A673 (cell line): ENCODE results near the gene SFMBT2. TPM values are rescaled to one million over a fixed set of nuclear protein-coding genes. Genes with fewer than 3 reads are reported as not detected.
"Not testable (repeated sequence)": the region's sequence is repeated elsewhere in the genome, so short reads cannot be mapped to it uniquely, and the experiment has no call there.

Experiments
- BruUV-seq: library from RNA; stranded (reverse); fragments of 400-500 nt; replicated peaks from 2 replicates; lab custom pipeline; 2021; lab: Mats Ljungman, UMichigan
- CTCF ChIA-PET: fragments of 300-600 bp; sonication (Branson Sonifier 250); formaldehyde crosslinking; loops from one replicate; lab custom pipeline; 2022; ENCODE audit warnings: antibody characterized with exemption; lab: Charles Lee
- POLR2A ChIA-PET: fragments of 300-600 bp; sonication (Branson Sonifier 250); formaldehyde crosslinking; loops from one replicate; lab custom pipeline; 2022; ENCODE audit warnings: antibody characterized with exemption; ENCODE audit not compliant: low non-redundant PET; lab: Charles Lee
- DNase-seq: peaks from one replicate; pipeline ENCODE4 v3.0.0-alpha.2; 2015; ENCODE audit warnings: low spot score
- H3K27ac ChIP-seq: fragments of 200-600 bp; sonication (generic); 2 replicates; pipeline ENCODE4 v1.5.1; 2016; ENCODE audit warnings: mixed run types, low read depth, mild to moderate bottlenecking, mixed read lengths, antibody characterized with exemption, low read length; ENCODE audit not compliant: poor library complexity, severe bottlenecking
- H3K27me3 ChIP-seq: fragments of 200-600 bp; sonication (generic); replicated peaks from 2 replicates; pipeline ENCODE4 v1.6.1; 2017; ENCODE audit warnings: mixed run types, low read depth, mild to moderate bottlenecking, mixed read lengths, antibody characterized with exemption, low read length; ENCODE audit not compliant: insufficient read depth, poor library complexity
- H3K36me3 ChIP-seq: fragments of 200-600 bp; sonication (generic); 2 replicates; pipeline ENCODE4 v1.6.1; 2016; ENCODE audit warnings: mixed run types, mild to moderate bottlenecking, mixed read lengths, antibody characterized with exemption, low read length; ENCODE audit not compliant: insufficient read depth, poor library complexity, severe bottlenecking
- H3K4me1 ChIP-seq: fragments of 200-600 bp; sonication (generic); 2 replicates; pipeline ENCODE4 v1.6.1; 2017; ENCODE audit warnings: mixed run types, mild to moderate bottlenecking, mixed read lengths, antibody characterized with exemption, low read length; ENCODE audit not compliant: insufficient read depth, poor library complexity, severe bottlenecking
- H3K4me3 ChIP-seq: fragments of 200-600 bp; sonication (generic); 2 replicates; pipeline ENCODE4 v1.5.1; 2016; ENCODE audit warnings: low read depth, mixed run types, mild to moderate bottlenecking, mixed read lengths, low read length; ENCODE audit not compliant: poor library complexity, severe bottlenecking
- H3K9me3 ChIP-seq: fragments of 200-600 bp; sonication (generic); 2 replicates; pipeline ENCODE4 v1.6.1; 2016; ENCODE audit warnings: mixed run types, low read depth, mild to moderate bottlenecking, mixed read lengths, antibody characterized with exemption, low read length; ENCODE audit not compliant: poor library complexity, severe bottlenecking
- CTCF ChIP-seq: fragments of 300-800, 200-600 bp; sonication (generic); conservative IDR thresholded peaks from 2 replicates; pipeline ENCODE4 v1.5.1; 2017; ENCODE audit warnings: low read depth, mild to moderate bottlenecking, antibody characterized with exemption, low read length, moderate library complexity, mixed read lengths
- EZH2 ChIP-seq: fragments of 200-600 bp; sonication (generic); IDR thresholded peaks from 2 replicates; pipeline ENCODE4 v1.6.1; 2017; ENCODE audit warnings: borderline replicate concordance, low read depth, mild to moderate bottlenecking, mixed read lengths, antibody characterized with exemption, low read length; ENCODE audit not compliant: poor library complexity, severe bottlenecking
- intact Hi-C: fragments of 100-400 bp; cut with micrococcal nuclease; formaldehyde crosslinking; loops from one replicate; pipeline ENCODE4 v1.10.0; 2022; ENCODE audit not compliant: unreplicated experiment
- total RNA-seq: library from RNA; stranded (reverse); gene quantifications from 2 replicates; pipeline ENCODE4 v1.2.3, GENCODE V29; 2021

The SFMBT2 gene
- total RNA-seq, 1 experiment from 2014 or later = 8.2 TPM

- BruUV-seq = no TSS peak
- intact Hi-C loops = no loop called here
These were observed 224.3 kb downstream of the SFMBT2 start for GRCh38 chr10:7186387-7187018.

GRCh38 chr10:7185367-7185690 lies 225.5 kb downstream of the SFMBT2 start:
- H3K27me3 ChIP-seq = peaks cover 26% of the 10 kb centered on the region
- no peaks in the 10 kb centered on the region for H3K4me1 ChIP-seq
- no peak for DNase-seq
- TF ChIP-seq EZH2 (no peak), CTCF (no peak)
- no TSS peak for BruUV-seq
- ChIA-PET POLR2A (no interaction called here), CTCF (no interaction called here)
- H3K36me3 ChIP-seq = no peaks in the 10 kb centered on the region
- no peak overlapping the region for H3K27ac ChIP-seq
- intact Hi-C loops = no loop called here
- no peak overlapping the region for H3K4me3 ChIP-seq
- no peaks in the 10 kb centered on the region for H3K9me3 ChIP-seq

More at GRCh38 chr10:7186387-7187018, 224.3 kb downstream of the SFMBT2 start:
- Histone ChIP-seq H3K36me3 (no peaks in the 10 kb centered on the region), H3K4me1 (no peaks in the 10 kb centered on the region), H3K27ac (no peak overlapping the region), H3K9me3 (no peaks in the 10 kb centered on the region), H3K4me3 (no peak overlapping the region), H3K27me3 (peaks cover 26% of the 10 kb centered on the region)
- ChIA-PET CTCF (no interaction called here), POLR2A (no interaction called here)
- DNase-seq = no peak
- TF ChIP-seq CTCF (no peak), EZH2 (no peak)

GRCh38 chr10:7184660-7185366 lies 226.0 kb downstream of the SFMBT2 start:
- CTCF ChIA-PET = no interaction called here
- no peak overlapping the region for H3K4me3 ChIP-seq
- intact Hi-C loops = no loop called here
- H3K9me3 ChIP-seq = no peaks in the 10 kb centered on the region
- DNase-seq = no peak
- peaks cover 22% of the 10 kb centered on the region for H3K27me3 ChIP-seq
- no peak overlapping the region for H3K27ac ChIP-seq
- no peaks in the 10 kb centered on the region for H3K4me1 ChIP-seq
- POLR2A ChIA-PET = no interaction called here
- no peak for TF ChIP-seq CTCF
- TF ChIP-seq EZH2 = no peak
- no peaks in the 10 kb centered on the region for H3K36me3 ChIP-seq
- no TSS peak for BruUV-seq

GRCh38 chr10:7184116-7184515 lies 226.7 kb downstream of the SFMBT2 start:
- H3K9me3 ChIP-seq, POLR2A ChIA-PET, DNase-seq, BruUV-seq, intact Hi-C loops, H3K27ac ChIP-seq, CTCF ChIA-PET, H3K36me3 ChIP-seq, H3K4me3 ChIP-seq, H3K4me1 ChIP-seq: not testable (repeated sequence)
- H3K27me3 ChIP-seq = peaks cover 20% of the 10 kb centered on the region

GRCh38 chr10:7182327-7182726 lies 228.5 kb downstream of the SFMBT2 start:
- H3K36me3 ChIP-seq, POLR2A ChIA-PET, H3K9me3 ChIP-seq, H3K27ac ChIP-seq, DNase-seq, intact Hi-C loops, CTCF ChIA-PET, H3K27me3 ChIP-seq, H3K4me3 ChIP-seq, BruUV-seq, H3K4me1 ChIP-seq: not testable (repeated sequence)
